Activated T-cell treated with anti-CD3 and anti-CD28 coated beads for 48 hours (primary cell): ENCODE measurements around the gene TRAK1.

ENCODE experiments used
- DNase-seq: peaks from one replicate; pipeline ENCODE4 v3.0.0-alpha.2; 2020; ENCODE audit warnings: low read depth

The TRAK1 gene

DNA sequence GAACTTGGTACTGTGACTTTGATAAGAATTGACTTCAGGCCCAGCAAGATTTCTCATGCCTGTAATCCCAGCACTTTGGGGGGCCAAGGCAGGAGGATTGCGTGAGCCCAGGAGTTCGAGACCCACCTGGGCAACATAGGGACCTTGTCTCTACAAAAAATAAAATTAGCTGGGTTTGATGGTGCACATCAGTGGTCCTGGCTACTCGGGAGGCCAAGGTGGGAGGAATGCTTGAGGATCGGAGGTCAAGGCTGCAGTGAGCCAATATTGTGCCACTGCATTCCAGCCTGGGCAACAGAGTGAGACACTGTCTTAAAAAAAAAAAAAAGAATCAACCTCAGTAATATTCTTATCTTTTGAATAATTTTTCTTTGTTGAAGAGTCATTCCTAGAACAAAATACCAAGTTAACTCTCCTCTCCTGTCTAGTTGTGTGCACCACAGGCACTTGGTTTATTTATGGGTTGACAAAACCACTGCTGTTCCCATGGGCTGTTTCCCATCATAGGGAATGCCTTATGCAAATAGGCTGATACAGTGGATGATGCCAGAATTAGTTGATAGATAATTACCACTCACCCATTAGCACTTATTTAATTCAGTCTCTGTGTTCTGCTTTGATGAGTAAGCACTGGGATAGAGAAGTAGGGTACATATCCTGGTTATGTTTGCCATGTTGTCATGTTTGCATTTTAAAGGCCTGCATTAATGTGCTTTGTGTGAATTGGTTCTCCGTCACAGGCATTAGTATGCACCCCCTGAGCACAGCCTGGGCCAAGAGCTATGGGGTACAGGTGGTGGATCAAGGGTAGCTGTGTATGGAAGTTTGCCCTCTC lies 32.9 kb downstream of the TRAK1 start:
- no peak for DNase-seq

DNA sequence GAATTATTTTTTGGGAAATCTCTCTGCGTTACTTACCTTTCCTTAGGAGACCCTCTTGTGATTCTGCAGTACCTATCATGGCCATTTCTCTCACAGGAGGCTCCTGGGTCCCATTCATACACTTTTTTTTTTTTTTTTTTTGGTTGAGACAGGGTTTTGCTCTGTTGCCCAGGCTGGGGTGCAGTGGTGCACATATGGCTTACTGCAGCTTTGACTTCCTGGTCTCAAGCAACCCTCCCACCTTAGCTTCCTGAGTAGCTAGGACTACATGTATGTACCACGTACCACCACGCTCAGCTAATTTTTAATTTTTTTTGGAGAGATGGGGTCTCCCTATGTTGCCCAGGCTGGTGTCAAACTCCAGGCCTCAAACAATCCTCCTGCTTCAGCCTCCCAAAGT lies 36.1 kb downstream of the TRAK1 start:
- no peak for DNase-seq

DNA sequence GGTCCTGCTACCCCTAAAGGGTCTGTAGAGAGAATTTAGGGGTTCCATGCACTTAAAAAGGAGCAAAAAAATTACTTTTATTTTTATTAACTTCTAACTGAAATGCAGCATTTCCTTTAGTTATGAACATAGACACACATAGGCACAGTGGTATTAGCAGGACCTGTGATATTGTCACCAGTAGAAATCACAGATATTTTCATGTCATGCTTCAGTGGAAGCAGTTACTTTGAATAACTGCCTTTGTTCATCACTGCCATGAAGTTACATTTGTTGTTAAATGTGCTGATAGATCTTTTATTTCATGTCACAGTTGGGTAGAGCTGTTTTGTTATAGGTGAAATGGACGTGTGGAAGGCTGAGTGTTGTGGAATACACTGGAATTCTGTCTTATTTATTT lies 37.4 kb downstream of the TRAK1 start:
- DNase-seq, result no peak

DNA sequence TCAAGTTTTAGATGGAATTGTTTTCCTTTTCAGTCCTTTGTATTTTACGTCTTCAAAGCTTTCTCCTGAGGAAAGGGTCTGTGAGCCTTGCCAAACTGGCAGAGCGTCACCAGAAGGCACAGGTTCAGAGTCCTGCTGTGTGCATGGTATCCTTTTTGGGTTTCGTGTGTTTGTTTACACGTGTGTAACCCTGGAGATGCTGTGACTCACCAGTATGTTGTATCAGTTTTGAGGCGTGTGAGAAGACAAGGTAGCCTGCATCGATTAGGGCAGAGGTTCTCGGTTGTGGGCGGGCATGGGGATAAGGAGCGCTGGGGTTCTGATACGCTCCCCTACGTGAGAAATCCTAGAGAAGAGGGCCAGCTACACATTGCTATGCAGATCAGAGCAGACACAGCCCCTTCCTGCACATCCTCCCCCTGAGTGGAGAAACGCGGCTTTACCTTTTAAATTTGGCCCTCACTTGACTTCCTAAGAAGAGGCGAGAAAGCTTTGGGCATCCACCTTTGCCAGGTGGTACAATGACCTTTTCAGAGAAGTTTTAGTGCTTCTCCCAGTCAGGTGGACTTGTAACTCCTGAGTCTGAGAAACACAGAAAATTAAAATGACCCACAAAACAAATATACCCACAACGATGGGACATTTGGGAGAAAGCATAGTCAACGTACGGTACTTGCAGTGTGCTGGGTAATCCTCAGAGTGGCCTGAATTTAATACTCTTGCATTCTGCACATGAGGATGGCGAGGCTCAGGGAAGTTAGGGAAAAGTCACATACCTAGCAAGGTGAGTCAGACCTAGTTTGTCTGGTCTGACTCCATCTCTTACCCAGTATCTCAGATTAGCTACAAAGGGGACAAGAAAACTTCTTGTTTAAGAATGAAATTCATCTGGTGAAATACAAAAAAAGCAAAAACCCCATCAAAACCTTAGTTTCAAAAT lies 38.1 kb downstream of the TRAK1 start:
- DNase-seq, result no peak

DNA sequence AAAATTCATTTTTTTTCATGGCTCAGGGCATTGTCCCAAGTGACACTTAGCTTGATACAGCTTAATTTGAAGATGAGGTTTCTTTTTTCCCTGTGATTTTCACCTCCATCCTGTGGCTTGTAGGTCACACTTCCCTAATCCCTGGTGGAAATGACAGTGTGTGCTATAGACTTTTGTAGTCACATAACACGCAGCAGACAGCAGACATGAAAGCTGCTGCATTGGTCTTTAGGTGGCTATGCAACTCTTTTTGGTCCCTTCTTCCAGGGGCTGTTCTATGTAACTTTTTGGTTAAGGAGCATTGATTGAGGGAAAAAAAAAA lies 38.8 kb downstream of the TRAK1 start:
- no peak for DNase-seq

DNA sequence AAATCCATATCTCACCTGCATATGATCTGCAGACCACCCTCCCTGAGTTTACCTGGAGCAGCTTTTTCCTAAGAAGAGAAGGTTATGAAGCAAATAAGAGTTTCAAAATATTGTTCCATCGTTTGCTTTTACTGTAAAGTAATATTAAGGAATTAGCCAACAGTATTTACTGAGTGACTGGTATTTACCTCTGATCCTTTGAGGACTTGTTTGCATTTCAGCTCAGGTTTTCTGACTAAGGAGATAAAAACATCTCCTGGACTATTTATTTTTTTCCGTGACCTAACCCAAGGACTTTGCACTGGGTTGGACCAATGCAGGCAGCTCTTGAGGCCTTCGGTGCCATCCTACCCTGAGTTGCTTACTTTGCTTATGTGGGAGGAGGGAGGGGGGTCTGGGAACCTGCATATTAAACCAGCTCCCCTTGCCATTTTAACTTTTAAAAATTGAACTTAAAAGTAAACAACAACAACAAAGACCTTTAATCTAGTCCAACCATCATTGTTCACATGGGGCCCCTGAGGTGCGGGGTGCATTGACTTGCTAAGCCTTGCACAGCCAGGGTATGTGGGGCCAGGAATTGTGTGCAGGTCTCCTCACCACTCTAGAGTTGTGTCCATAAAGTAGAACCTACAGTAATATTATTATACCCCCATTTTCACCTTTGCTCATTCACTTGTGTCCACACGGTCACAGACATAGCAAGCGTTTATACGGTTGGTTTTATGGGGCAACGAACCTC lies 39.3 kb downstream of the TRAK1 start:
- DNase-seq, result no peak

DNA sequence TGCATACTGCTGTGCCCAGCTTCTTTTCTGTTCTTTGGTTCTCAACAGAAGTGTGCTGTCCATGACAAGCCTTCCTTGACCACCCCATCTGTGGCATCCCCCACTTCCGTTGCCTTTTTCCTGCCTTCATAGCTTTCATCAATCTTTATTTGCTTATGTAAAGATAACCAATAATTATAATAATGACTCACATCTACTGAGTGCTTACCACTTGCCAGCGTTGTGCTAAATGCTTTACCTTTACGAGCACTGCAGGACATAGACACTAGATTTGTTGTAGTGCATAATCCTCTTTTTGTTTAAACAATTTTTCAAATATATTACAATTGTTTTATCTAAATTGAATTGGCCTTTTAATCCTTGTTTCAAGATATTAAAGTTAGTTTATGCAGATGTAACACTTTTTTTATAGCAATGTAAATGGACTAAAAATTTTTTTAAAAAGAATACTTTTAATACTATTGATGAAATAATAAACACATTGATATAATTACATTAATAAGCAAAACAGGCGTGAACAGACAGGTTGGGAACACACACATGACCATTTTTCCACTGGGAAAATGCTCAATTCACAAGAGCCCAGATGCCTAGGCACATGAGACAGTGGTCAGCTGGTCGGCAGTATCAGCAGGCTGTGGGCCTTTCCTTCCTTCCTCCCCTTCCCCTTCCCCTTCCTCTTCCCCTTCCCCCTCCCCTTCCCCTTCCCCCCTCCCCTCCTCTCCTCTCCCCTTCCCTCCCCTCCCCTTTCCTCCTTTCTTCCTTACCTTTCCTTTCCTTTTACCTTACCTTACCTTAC lies 42.5 kb downstream of the TRAK1 start:
- DNase-seq, result no peak

DNA sequence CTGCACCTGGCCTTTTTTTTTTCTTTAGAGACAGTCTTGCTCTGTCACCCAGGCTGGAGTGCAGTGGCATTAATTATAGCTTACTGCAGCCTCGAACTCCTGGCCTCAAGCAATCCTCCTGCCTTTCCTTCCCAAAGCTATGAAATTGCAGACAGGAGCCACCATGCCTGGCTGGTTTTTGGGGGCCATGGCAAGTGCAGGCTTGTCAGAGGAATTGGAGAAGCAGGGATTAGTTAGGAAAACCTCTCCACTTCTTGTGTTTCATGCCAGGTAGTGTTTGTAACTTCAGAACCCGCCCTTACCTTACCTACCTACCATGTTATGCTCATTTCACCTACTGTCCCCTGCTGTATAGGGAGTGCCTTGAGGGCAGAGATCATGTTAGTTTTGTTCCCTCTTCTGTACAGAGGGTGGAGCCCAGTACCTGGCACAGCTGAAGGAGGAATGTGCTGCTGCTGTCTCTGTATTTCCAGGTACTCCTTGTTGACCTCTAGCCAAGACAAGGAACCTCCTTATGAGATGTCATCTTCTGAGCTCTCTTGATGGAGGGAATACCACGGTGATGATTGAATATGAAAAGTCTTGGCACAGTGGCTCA lies 43.8 kb downstream of the TRAK1 start:
- no peak for DNase-seq

DNA sequence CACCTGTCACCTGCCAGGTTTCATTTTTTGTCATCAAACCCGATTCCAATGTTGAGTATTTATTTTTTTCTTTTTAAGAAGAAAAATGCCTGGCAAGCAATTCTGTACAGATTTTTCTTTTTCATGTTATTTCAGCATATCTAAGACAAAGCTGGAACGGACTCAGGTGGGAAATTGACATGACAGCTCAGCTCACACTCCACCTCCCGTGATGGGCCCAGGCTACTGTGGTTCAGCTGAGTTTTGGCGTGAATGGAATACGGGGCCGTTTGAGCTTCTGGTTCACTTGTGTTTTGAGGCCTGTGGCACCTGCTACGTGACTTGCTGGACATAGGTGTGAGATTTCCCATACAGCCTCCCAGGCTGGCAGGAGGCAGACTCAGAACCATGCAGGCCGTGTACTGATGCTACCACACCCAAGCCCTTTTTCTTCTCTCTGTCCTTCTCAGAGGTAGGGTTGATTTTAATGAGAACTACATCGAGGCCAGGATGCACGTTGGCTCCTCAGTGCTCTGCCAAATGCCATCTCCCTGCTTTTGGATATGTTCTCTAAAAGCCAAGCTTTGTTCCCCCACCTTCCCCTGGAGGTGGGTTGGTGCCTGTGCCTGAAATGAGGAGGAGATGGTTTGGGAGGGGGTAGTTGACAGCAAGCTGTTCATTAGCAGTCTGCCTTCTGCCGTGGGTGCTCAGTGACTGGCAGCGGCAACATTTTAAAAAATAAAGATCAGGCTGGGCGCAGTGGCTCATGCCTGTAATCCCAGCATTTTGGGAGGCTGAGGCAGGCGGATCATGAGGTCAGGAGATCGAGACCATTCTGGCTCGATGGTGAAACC lies 48.7 kb downstream of the TRAK1 start:
- no peak for DNase-seq

DNA sequence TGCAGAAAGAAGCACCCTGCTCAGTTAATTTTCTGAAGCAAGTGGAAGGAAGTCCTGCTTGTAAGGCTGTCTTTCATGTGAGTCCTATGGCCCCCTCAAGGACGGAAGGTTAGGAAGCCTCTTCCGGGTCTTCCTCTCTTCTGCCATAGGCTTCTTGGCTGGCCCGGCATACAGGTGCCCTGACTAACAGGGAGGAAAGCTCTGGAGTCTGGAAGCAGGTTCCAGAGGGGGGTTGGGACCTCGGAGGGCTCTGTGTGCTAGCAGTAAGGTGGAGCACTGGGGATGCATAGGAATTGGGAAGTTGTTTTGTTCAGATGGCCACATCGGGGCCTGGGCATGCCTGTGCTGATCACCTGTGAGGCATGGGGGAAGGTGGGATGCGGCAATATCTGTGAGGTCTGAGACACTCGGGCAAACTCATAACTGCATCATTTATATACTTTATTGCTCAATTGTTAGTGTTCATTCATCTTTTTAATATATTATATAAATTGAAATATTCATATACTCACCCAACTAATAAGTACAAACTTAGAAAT lies 49.6 kb downstream of the TRAK1 start:
- DNase-seq, result no peak

DNA sequence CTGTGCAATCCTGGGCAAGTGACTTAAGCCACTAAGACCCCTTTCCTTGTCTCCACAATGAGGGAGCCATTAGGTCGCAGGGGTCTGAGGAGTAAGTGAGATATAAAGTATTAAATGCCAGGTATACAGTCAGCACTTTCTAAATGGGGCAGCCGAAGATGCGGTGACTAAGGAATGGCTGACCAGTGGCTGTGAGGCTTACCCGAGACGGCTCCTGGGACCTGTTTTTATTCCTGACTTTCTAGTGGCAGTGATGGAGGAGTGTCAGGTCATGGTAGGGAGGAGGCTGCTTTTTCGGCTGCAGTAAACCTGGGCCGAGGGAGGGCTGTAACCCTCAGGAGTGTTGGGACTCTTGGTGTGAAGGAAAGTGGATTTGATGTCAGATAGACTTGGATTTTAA lies 52.3 kb downstream of the TRAK1 start:
- DNase-seq, result no peak

DNA sequence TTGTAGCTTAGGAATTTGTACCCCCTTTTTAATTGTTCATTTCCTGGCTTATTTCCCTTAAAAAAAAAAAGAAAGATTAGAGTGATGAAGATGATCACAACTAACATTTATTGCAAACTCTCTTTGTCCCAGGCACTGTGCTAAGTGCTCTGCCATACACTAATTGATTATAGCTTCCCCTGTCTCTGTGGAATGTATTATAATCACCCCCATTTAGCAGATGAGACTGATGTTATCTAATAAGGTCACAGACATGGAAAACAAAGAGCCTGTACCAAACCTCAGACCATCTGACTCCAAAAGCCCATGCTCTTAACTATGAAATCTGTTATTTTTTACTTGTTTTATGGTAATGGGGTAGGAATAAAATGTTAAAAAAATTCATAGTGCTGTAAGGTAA lies 53.1 kb downstream of the TRAK1 start:
- DNase-seq, result no peak

DNA sequence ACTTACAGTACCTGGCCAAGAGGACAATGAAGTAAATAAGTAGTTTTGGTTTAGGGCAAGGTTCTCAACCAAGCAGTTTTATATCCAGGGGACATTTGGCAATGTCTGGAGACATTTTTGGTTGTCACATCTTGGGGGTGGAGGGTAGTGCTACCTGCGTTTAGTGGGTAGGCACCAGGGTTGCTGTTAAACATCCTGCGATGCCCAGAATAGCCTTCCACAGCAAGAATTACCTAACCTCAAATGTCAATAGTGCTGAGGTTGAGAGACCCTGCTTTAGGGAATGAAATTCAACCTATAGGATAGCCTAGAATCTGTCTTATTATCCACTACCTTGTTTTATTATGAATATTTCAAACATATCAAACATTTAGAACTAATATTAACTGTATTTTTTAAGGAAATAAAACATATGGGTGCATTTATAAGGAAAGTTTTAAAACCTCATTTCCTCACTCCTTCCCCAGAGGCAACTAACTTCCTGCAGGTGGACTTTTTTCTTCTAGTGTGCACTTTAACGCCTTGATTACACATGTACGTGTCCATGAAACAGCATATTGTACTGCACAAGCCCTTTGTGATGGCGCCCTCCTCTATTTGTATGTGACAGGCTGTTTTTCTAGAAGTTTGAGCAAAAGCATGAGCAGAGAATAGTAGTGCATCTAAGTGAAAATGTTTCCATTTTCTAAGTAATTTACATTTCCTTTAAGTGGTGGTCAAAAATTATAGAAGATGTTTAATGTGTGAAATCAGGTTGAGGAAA lies 57.1 kb downstream of the TRAK1 start:
- no peak for DNase-seq

DNA sequence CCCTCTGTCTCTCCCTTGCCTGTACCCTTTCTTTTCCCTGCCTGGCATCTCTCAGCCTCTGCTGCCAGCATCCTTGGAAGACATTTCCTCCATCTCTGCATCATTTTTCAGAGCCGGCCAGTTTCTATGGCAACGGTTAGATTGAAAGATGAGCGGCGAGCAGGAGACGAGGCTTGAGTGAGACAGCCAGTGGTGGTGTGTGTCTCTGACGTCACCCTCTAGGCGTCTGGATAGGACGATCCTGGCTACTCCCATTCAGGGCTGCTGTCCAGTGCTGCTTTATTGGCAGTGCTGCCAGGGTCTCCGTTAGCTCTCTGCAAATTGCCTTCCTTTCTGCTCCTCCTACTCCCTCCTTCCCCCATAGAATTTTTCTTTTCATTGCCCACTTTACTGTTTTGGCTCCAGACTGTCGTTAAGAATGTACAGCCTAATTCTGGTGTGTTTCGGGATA lies 57.9 kb downstream of the TRAK1 start:
- no peak for DNase-seq

DNA sequence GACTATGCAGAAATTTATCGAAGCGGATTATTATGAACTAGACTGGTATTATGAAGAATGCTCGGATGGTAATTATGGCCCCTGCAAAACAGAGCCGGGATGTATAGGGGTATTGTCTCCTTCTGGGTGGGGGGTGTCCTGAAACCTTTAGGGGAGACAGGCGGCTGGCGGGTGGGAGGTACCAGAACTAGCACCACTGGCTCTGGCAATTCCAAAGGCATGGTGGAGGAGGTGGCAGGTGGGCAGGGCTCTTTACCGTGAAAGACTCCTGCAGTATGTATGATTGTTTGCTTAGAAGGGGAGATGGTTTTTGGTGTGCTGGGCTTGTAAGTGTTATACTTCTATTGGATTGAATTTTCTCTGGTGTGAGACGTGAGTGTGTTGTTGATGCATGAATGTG lies 58.4 kb downstream of the TRAK1 start:
- no peak for DNase-seq

DNA sequence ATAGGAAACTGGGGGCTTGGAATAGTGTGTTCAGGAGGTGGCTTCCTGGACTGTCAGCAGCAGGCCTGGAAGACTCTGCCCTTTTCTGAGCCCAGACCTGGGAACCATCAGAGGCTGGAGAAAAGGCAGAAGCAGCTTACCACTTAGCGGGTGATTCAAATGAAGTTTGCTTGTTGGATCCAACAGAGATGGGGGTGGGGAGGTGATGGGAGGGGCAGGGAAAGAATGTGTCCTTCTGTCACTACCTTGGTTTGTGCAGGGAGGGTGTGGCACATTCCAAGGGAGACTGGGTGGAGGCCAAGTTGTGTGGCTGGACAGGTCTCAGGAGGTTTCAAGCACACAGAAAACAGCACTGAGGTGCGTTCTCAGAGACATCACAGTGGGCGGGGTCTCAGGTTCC lies 58.8 kb downstream of the TRAK1 start:
- no peak for DNase-seq

DNA sequence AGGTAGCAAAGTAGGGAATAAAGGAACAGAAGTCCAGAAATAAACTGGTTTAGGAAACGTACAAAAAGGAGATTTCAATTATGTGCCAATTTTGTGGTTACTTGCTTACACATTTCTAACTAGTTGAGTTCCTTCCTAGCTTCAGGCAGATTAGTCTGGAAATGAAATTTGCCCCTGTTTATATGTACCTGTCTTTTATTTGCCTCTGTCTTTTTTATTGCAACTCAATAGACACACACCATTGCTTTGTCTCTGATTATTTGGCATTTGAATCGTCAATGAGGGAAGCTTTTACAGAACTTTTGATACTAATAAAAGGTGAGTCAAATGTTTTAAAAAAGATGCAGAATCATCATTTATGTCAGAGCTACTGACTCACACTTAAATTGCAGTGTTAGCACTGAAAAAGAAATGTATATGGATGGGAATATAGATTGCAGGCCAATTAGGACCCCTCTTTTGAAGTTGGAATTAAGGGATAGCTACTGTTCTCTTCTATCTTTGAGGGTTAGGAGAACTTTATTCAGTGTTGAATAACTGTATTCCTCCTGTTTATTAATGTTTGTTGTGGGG lies 60.5 kb downstream of the TRAK1 start:
- no peak for DNase-seq

DNA sequence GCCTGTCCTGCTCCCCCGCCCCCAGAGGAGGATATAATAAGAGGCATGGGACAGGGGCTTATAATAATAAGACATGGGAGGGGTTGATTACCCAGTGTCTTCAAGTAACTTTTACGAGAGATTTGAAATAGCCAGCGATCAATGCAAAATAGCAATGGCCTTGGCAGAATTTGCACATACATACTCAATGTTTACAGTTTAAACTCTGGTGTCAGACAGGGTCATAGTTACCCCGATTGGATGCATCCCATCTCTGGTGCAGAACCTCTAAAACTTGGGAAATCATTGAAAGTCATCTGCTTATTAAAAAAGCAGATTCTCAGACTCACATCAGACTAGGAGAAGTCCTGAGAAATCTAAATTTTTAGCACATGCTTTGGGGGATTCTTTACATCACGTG lies 61.0 kb downstream of the TRAK1 start:
- no peak for DNase-seq

DNA sequence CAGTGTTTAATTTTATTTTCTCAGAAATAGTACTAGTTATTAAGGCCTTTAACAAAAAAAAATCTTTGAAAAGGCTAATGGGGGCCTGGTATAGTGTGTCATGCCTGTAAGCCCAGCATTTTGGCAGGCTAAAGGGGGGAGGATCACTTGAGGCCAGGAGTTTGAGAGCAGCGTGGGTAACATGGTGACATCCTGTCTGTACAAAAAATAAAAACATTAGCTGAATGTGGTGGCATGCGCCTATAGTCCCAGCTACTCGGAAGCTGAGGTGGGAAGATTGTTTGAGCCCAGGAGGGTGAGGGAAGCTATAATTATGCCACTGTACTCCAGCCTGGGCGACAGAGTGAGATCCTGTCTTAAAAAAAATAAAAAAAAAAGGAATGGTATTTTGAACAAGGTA lies 61.9 kb downstream of the TRAK1 start:
- no peak for DNase-seq
